ENCODE results near the gene PSME3.

Gene PSME3

GRCh38 chr17:42817866-42818265 is 15.3 kb upstream of the PSME3 start:
- TF ChIP-seq CTCF (IDR thresholded peaks at IDR 0.05; ENCODE audit: insufficient read depth, low read depth, low read length, missing control alignments), result no peak
- DNase-seq (ENCODE audit: low read depth), result peak; percentile 79
- H3K4me3 ChIP-seq (ENCODE audit: low read length), result no peak overlapping the region

GRCh38 chr17:42818379-42818778 is 14.8 kb upstream of the PSME3 start:
- no peak overlapping the region for H3K4me3 ChIP-seq (ENCODE audit: low read length)
- no peak for TF ChIP-seq CTCF (IDR thresholded peaks at IDR 0.05; ENCODE audit: insufficient read depth, low read depth, low read length, missing control alignments)
- DNase-seq (ENCODE audit: low read depth), result no peak

GRCh38 chr17:42819939-42820535 is 13.2 kb upstream of the PSME3 start:
- DNase-seq (ENCODE audit: low read depth), result peak; percentile 71
- TF ChIP-seq CTCF (IDR thresholded peaks at IDR 0.05; ENCODE audit: insufficient read depth, low read depth, low read length, missing control alignments), result peak; percentile 76
- no peak overlapping the region for H3K4me3 ChIP-seq (ENCODE audit: low read length)

- no peak for TF ChIP-seq CTCF (IDR thresholded peaks at IDR 0.05; ENCODE audit: insufficient read depth, low read depth, low read length, missing control alignments)
- DNase-seq (ENCODE audit: low read depth), result no peak
- no peak overlapping the region for H3K4me3 ChIP-seq (ENCODE audit: low read length)
Measured at GRCh38 chr17:42821176-42821575, 12.0 kb upstream of the PSME3 start.

GRCh38 chr17:42827472-42827871 is 5.7 kb upstream of the PSME3 start:
- TF ChIP-seq CTCF (IDR thresholded peaks at IDR 0.05; ENCODE audit: insufficient read depth, low read depth, low read length, missing control alignments), result no peak
- no peak overlapping the region for H3K4me3 ChIP-seq (ENCODE audit: low read length)
- no peak for DNase-seq (ENCODE audit: low read depth)

- no peak overlapping the region for H3K4me3 ChIP-seq (ENCODE audit: low read length)
- no peak for TF ChIP-seq CTCF (IDR thresholded peaks at IDR 0.05; ENCODE audit: insufficient read depth, low read depth, low read length, missing control alignments)
- no peak for DNase-seq (ENCODE audit: low read depth)
Measured at GRCh38 chr17:42830971-42831370, 2.2 kb upstream of the PSME3 start.

GRCh38 chr17:42832213-42832933 is 824 bp upstream of the PSME3 start:
- H3K4me3 ChIP-seq (ENCODE audit: low read length), result peak overlapping the region; percentile 97
- no peak for TF ChIP-seq CTCF (IDR thresholded peaks at IDR 0.05; ENCODE audit: insufficient read depth, low read depth, low read length, missing control alignments)
- no peak for DNase-seq (ENCODE audit: low read depth)
